ENCODE data around the gene ENPP3.

- TF ChIP-seq CTCF (IDR thresholded peaks at IDR 0.05) (no peak), EZH2 (IDR thresholded peaks at IDR 0.05; ENCODE audit: borderline replicate concordance, insufficient read depth, low read depth, low read length, poor library complexity, severe bottlenecking) (no peak)
Measured at GRCh38 chr6:131613296-131613925, 23.7 kb upstream of the ENPP3 start.
